BJ (cell line): ENCODE data around the gene SFI1. TPM values are rescaled to one million over a fixed set of nuclear protein-coding genes. Genes with fewer than 3 reads are reported as not detected.

ENCODE experiments used
- CTCF ChIA-PET: fragments of 350-600 bp; formaldehyde crosslinking; extraction: SDS; loops from one replicate; lab custom pipeline; 2021; ENCODE audit warnings: antibody characterized with exemption, inconsistent platforms; lab: Yijun Ruan, JAX
- POLR2A ChIA-PET: fragments of 300-600 bp; sonication (Branson Sonifier 250); formaldehyde crosslinking; extraction: SDS; loops from one replicate; lab custom pipeline; 2021; ENCODE audit warnings: antibody characterized with exemption; lab: Charles Lee
- DNase-seq: peaks from one replicate; pipeline ENCODE4 v3.0.0-alpha.2; 2011; ENCODE audit warnings: low read depth
- H3K27me3 ChIP-seq: 2 replicates; pipeline ENCODE4 v1.6.0; 2011; ENCODE audit warnings: low read length; ENCODE audit not compliant: control insufficient read depth, insufficient read depth
- H3K36me3 ChIP-seq: 2 replicates; pipeline ENCODE4 v1.5.1; 2011; ENCODE audit warnings: low read length; ENCODE audit not compliant: control insufficient read depth, insufficient read depth
- H3K4me3 ChIP-seq: 2 replicates; pipeline ENCODE4 v1.5.1; 2011; ENCODE audit warnings: low read depth, mild to moderate bottlenecking, control low read depth, low read length
- CTCF ChIP-seq: IDR thresholded peaks from 2 replicates; pipeline ENCODE4 v1.5.1; 2011; ENCODE audit warnings: low read depth, mild to moderate bottlenecking, control low read depth, inconsistent platforms, low read length, moderate library complexity; ENCODE audit not compliant: insufficient read depth
- polyA minus RNA-seq: library from RNA; depleted of rRNA, polyadenylated mRNA; stranded (reverse); fragments of >200 nt; gene quantifications from 2 replicates; pipeline ENCODE4 v1.2.3, GENCODE V29; 2011; rRNA and poly(A)+ RNA removed
- polyA plus RNA-seq: library from polyadenylated mRNA; depleted of rRNA; stranded (reverse); fragments of >200 nt; gene quantifications from 2 replicates; pipeline ENCODE4 v1.2.3, GENCODE V29; 2011; rRNA removed

The SFI1 gene
- polyA plus RNA-seq = 5.0 and 7.1 TPM in 2 replicates
- 8.3 and 12.1 TPM in 2 replicates for polyA minus RNA-seq

- no peak; the same call in 1 of the 2 replicates for TF ChIP-seq CTCF
- Histone ChIP-seq H3K36me3 (no peaks in the 10 kb centered on the region), H3K27me3 (no peaks in the 10 kb centered on the region), H3K4me3 (peak within 1 kb of the TSS; percentile 94)
- DNase-seq = peak; percentile 52
- POLR2A ChIA-PET = interaction anchor here (0.6 kb wide), 2 partner anchors 37 to 133 kb away, joined by 3 read pairs; no protein-coding TSS in a partner anchor
- CTCF ChIA-PET = interaction anchor here (0.6 kb wide), 1 partner anchor 75 kb away, joined by 3 read pairs; no protein-coding TSS in a partner anchor
Measured at GRCh38 chr22:31496007-31496734, at the start of gene SFI1. Gene SFI1, plus strand, starts transcription at chr22:31496536. Its CDS starts 11,749 bp downstream, at chr22:31508285.

GRCh38 chr22:31446767-31447166, 49.6 kb upstream of the SFI1 start:
- TF ChIP-seq CTCF = no peak
- Histone ChIP-seq H3K4me3 (no peak overlapping the region), H3K27me3 (no peaks in the 10 kb centered on the region), H3K36me3 (peaks cover 7% of the 10 kb centered on the region)
- ChIA-PET CTCF (interaction anchor here (0.5 to 1.3 kb wide), 3 partner anchors 9 to 30 kb away, joined by 3 to 4 read pairs (median 3); no protein-coding TSS in a partner anchor), POLR2A (no interaction called here)
- DNase-seq = no peak

GRCh38 chr22:31447337-31447736, 49.0 kb upstream of the SFI1 start:
- POLR2A ChIA-PET = no interaction called here
- H3K36me3 ChIP-seq = peaks cover 3% of the 10 kb centered on the region
- no peak for TF ChIP-seq CTCF
- no peak for DNase-seq
- H3K4me3 ChIP-seq = no peak overlapping the region
- no peaks in the 10 kb centered on the region for H3K27me3 ChIP-seq
- CTCF ChIA-PET = interaction anchor here (1.1 to 2.2 kb wide), 4 partner anchors 10 to 187 kb away, joined by 3 to 7 read pairs (median 4); no protein-coding TSS in a partner anchor

- no peak for TF ChIP-seq CTCF
- Histone ChIP-seq H3K27me3 (no peaks in the 10 kb centered on the region), H3K36me3 (peaks cover 2% of the 10 kb centered on the region; the same call in 1 of the 2 replicates), H3K4me3 (no peak overlapping the region)
- POLR2A ChIA-PET = no interaction called here
- DNase-seq = no peak
- CTCF ChIA-PET = interaction anchor here (1.6 to 2.2 kb wide), 2 partner anchors 11 to 186 kb away, joined by 4 to 7 read pairs; no protein-coding TSS in a partner anchor
Measured at GRCh38 chr22:31448382-31448781, 48.0 kb upstream of the SFI1 start.

GRCh38 chr22:31449506-31449905, 46.8 kb upstream of the SFI1 start:
- no peak for TF ChIP-seq CTCF
- no peak for DNase-seq
- Histone ChIP-seq H3K36me3 (peaks cover 5% of the 10 kb centered on the region), H3K27me3 (no peaks in the 10 kb centered on the region), H3K4me3 (no peak overlapping the region)
- POLR2A ChIA-PET = no interaction called here
- CTCF ChIA-PET = interaction anchor here (2.2 kb wide), 1 partner anchor 12 kb away, joined by 7 read pairs; no protein-coding TSS in a partner anchor
